GM18519 (cell line): ENCODE results near the gene ENOX1.

ENCODE experiments used
- ATAC-seq: cut with Tn5 transposase; IDR thresholded peaks from one replicate; pipeline ENCODE4 v1.9.1; 2021; ENCODE audit warnings: mild to moderate bottlenecking, moderate library complexity; ENCODE audit not compliant: unreplicated experiment, low FRiP score

The ENOX1 gene

DNA sequence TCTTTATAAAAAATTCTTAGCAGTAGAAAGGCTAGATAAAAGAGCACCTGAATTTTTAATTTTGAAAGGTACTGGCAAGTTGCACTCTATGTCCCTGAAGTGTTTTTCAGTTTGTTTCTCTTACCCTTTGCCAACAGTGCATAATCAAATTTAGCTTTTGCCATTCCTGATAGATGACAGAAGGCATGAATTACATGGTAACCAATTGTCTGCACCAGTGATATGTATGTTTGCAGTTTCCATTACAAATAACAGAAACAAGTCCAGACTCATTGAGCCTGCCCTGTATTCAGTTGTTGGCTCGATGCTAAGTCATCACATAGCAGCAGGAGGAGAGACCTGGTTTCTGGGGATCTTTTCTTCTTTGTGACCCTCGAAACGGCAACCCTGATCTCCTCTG, 453.6 kb downstream of the ENOX1 start:
- no peak for ATAC-seq

DNA sequence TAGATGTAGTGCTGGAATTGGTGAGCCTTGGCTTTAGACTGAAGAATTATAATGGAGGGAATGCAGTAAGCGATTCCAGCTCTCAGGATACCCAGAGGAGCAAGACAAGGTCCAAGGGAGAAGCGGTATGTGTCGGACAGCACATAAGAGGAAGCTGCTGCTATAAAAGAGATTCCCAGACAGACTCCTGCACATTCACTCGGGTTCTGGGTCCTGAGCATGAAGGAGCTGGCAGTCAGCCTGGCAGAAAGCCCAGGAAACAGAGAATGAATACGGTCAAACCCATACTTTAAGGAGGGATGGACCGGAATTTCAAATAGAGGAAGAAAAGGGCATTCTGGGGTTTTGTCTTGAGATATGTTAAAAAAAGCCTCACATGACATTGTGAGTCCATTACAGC, 455.1 kb downstream of the ENOX1 start:
- no peak for ATAC-seq

- no peak for ATAC-seq
Measured at GRCh38 chr13:43329702-43330101, 457.1 kb downstream of the ENOX1 start.

- ATAC-seq: no peak
Measured at GRCh38 chr13:43328907-43329306, 457.9 kb downstream of the ENOX1 start.

GRCh38 chr13:43326100-43326499, 460.7 kb downstream of the ENOX1 start:
- no peak for ATAC-seq

- no peak for ATAC-seq
Measured at GRCh38 chr13:43325636-43326035, 461.1 kb downstream of the ENOX1 start.

DNA sequence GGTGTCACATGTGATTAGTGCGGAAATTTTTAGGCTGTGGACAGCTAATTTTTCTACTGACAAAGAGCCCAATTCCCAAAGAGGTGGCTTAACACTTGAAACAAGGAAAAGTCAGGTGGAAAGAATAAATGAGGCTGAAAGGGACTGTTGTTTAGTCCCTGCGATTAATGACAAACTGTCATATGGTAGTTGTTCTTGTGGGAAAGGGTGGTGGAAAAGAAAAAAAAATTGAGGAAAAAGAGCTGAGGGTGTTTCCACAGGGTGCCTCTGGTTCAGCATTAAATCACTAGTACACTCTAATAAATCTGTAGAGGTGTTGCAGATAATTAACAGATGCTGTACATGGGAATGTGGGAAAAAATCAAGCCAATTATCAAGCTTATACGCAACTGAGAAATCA, 462.6 kb downstream of the ENOX1 start:
- no peak for ATAC-seq

DNA sequence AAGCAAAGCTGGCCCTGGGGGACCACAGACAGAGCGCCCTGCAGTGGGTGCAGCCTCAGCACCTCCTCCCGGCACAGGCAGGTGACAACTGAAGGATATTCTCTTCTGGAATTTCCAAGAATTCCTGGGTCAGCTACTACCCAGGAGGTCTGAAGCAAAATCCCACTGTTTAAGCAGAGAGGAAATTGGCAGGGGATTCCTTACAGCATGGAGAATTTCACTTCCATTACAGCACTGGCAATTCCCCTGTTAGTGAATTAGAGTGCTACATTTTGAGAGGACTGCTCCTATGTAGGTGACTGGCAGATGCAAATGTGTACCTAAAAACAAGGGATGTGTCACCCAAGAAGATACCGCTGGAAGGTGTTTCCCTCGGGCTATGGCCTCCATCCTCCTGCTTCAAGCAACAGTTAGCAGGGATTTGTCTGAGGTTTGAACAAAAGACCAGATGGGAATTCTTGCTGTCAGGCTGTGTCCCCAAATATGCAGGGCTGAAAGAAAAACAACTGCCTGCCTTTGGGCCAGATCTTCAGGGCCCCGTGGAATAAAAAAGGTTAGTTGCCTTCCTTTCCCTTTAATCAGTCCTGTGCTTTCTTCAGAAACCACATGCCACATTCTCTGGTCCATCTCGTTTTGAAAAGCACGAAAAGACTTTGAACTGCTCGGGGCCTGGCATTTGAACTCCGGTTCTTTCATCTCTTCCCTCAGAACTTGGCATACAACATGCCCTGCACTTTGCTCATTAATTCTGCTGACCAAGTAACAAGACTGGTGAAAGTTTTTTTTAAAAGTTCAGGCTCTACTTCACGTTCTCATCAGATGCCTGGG, 466.9 kb downstream of the ENOX1 start:
- ATAC-seq: no peak

DNA sequence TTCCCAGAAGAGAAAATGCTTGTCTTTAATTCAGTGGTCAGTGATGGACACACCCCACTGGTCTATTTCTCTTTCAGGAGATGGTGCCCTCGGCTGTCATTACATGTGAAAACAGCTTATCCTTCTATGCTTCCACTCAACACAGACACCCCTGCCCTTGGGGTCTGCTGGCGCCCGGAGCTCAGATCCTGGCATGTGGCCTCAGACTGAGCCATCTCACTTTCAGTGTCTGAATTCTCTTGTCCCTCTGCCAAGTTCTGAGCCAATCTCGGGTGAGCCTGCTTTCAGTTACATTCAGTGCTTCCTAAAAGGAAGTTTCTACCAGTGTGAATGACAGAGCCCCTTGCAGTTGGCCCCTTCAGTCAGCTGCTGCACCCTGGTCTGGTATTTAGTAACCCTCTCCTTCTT, 469.8 kb downstream of the ENOX1 start:
- no peak for ATAC-seq

DNA sequence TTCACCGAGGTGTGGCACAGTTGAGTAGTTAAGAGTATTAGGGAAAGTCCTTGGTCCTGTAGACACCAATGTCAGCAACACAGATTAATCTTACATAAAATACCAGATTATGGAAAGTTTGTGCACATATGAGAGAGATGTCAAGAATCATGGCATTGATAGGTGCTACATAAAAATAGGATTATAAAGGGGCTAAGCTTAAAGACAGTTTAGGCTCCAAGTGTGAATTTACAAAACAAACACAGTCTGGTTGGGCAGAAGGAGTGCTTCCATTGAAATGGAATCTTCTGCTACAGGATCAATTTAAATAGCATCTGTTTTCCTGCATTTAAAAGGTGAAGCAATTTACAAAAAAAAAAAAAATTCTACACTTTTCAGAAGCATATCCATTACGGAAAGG, 470.5 kb downstream of the ENOX1 start:
- no peak for ATAC-seq

GRCh38 chr13:43315522-43315921, 471.2 kb downstream of the ENOX1 start:
- ATAC-seq: no peak

DNA sequence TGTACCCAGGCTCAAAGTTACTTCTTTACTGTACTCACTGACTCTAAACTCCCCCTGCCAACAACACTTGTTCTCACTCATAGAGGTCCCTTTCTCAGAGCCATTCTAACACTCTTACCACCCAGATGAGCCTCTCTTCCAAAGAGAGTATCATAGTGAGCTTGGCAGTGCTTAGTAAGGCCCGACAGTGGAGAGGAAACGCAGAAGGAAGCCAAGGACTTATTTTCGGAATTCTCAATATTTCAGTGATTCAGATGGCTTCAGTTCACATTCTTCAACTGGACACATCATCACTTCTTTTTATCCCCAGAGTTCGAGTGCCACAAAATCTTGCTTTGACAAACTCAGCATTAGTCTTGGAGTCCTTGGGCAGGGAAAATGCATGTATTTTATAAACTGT, 477.5 kb downstream of the ENOX1 start:
- ATAC-seq: no peak

DNA sequence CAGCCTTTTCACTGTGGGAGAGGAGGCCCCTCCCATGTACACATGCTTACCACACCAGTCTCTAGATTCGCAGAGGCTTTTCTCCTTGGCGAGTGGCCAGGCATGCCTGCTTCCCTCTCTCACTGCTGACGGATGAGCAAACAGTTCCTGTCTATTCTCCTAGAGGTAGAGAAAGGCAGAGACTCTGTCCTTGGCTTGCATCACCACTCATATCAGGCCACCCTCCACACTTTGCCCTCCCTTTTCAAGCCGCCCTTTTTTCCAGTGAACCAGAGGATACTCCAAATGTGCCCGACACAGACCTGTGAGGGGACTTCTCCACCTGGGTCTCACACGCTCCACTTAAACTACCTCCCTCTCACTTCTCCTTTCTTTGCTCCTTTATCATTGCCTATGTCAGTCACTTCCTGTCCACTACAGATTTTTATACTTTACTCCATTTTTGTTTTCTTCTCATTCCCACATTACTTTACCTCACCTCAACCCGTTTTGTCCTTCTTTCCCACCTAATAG, 478.8 kb downstream of the ENOX1 start:
- peak; percentile 70 for ATAC-seq

GRCh38 chr13:43307221-43307920, 479.4 kb downstream of the ENOX1 start:
- no peak for ATAC-seq

DNA sequence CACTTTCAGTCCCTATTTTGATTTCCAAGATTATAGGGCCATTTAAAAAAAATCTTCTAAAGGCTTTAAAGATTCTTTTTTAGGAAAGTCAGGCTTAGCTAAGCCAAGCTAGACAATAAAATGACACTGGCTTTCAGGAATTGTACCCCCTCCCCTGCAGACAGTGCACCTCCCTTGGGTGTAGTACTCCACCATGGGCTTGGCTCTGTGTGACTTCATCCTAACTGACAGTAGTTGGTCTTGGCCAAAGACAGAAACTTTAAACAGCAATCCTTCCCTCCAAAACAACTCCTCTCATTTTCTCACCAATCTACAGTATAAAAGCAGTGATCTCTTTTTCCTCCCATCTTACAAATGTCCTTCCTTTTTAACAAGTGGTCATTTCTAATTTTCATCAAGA, 480.4 kb downstream of the ENOX1 start:
- no peak for ATAC-seq

GRCh38 chr13:43305416-43305815, 481.4 kb downstream of the ENOX1 start:
- ATAC-seq: no peak

GRCh38 chr13:43304945-43305344, 481.8 kb downstream of the ENOX1 start:
- ATAC-seq: no peak

DNA sequence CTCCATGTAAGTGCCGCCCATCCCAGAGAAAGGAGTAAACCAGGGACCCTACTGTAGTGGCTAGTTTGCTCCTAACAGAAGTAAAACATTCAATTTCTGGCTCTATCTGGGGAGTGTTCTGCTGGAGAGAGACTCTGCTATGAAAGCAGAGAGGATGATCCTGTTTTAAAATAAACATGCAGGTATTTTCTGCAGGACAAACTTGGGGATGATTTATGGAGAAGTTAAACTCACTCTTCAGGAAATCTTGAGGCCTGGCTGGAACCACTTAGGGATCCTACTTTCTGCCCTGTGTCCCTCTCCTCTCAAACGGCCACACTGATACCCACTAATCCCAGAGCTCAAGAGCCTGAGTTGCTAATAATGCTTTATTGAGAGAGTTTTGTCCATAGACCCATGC, 482.3 kb downstream of the ENOX1 start:
- ATAC-seq: no peak

DNA sequence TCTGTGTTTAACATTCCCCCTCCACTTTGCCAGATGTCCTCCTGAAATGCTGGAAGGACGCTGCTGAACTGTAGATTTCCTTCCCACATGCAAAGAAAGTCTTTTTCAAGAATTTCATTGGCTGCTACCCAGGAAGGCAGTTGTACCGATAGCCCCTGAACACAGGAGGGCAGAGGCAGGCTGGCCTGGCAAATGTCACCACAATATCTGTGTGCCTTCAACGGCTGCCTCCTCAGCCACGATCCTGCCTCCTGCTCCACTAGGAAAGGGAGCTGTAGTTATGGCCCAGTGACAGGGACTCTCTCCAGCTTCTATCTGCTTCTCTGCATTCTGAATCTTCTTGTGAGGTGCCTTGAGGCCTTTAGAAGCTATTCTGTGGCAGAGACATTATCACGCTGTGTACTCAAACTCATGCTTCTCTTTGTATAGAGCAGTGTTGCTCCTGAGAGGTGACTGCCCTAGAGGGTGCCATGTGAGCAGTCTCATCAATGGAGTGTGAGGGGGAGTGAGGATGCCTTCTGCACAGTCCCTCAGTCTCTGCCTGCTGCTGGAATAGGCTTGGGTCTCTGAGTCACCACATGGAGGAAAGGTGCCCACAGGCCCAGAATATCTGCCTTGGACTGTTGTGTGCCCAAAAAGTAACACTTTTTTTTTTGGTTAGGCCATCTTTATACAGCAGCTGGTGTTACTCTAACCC, 483.6 kb downstream of the ENOX1 start:
- no peak for ATAC-seq

GRCh38 chr13:43301346-43301969, 485.3 kb downstream of the ENOX1 start:
- no peak for ATAC-seq

GRCh38 chr13:43300865-43301264, 485.9 kb downstream of the ENOX1 start:
- ATAC-seq: no peak
